Right lobe of liver (tissue), 6 donors: ENCODE measurements around the gene ARID5B. TPM values are rescaled to one million over a fixed set of nuclear protein-coding genes. Genes with fewer than 3 reads are reported as not detected.
"Not testable (repeated sequence)": the region's sequence is repeated elsewhere in the genome, so short reads cannot be mapped to it uniquely, and the experiment has no call there.

Experiments used
- ATAC-seq, 4 donors: fragments of 200-7000 bp; cut with Tn5 transposase; one replicate each; pipeline ENCODE4 v1.9.1; 2020; ENCODE audit warnings: mild to moderate bottlenecking in 4 of 4, moderate library complexity in 4 of 4
- DNase-seq, 3 donors: peaks; one replicate each; pipeline ENCODE4 v3.0.0-alpha.2; 2020
- H3K27ac ChIP-seq, 3 donors: fragments of 200-600 bp; one replicate each; pipeline ENCODE4 v1.8.0; 2022
- H3K27me3 ChIP-seq, 2 donors: fragments of 200-600 bp; one replicate each; pipeline ENCODE4 v1.8.0; 2022
- H3K36me3 ChIP-seq, 4 donors: fragments of 200-600 bp; sonication (generic) in 1 of 4; one replicate each; pipeline versions ENCODE4 v1.5.1 to v1.8.0; 2017 to 2022; ENCODE audit warnings: control low read depth in 1 of 4
- H3K4me1 ChIP-seq, 4 donors: fragments of 200-600 bp; sonication (generic) in 1 of 4; one replicate each; pipeline versions ENCODE4 v1.5.1 to v1.8.0; 2017 to 2022; ENCODE audit warnings: control low read depth in 1 of 4
- H3K4me3 ChIP-seq, 3 donors: fragments of 200-600 bp; one replicate each; pipeline ENCODE4 v1.8.0; 2022
- H3K9me3 ChIP-seq, 4 donors: fragments of 200-600 bp; sonication (generic) in 1 of 4; one replicate each; pipeline versions ENCODE4 v1.5.1 to v1.8.0; 2017 to 2022; ENCODE audit warnings: control low read depth in 1 of 4
- POLR2A ChIP-seq: fragments of 450-650 bp; IDR thresholded peaks from one replicate; pipeline ENCODE4 v1.6.1; 2017; ENCODE audit warnings: antibody characterized with exemption, mild to moderate bottlenecking
- WGBS: methylation state at CpG from one replicate; pipeline ENCODE4 v1.1.6; 2018; ENCODE audit warnings: low coverage, low lambda C conversion rate; ENCODE audit not compliant: insufficient coverage; ENCODE audit errors: missing lambda C conversion rate; 5-methylcytosine and 5-hydroxymethylcytosine counted together
- intact Hi-C, 2 donors: fragments of 100-400 bp; cut with DNase I; formaldehyde crosslinking; loops; one replicate each; pipeline versions ENCODE4 v1.11.2 to v1.14.1; 2022
- total RNA-seq, 6 experiments: library from RNA; depleted of rRNA in 2 of 6; stranded (reverse); fragments of >200 nt in 2 of 6; fragmentation: NEBNext Ultra II Directional in 3 of 6; extraction: Animal tissue kit (Norgen Biotek cat#: 25700) in 3 of 6; gene quantifications; one replicate each; pipeline versions ENCODE4 v1.1.0 to v1.2.4, GENCODE V29; 2016 to 2023
- TF ChIP-seq, protein P1 (sequence below), 4 donors: fragments of 200-600 bp in 3 of 4; fragments of 450-650 bp in 1 of 4; IDR thresholded peaks; one replicate each; pipeline versions ENCODE4 v1.5.1 to v1.8.0; 2016 to 2022; ENCODE audit warnings: antibody characterized with exemption in 4 of 4, mild to moderate bottlenecking in 2 of 4
- donor health status: DM: no; HTN: yes; CAD: no.
- donor health status: DM: no; HTN: no; CAD: no.
- donor health status: DM: no; HTN: no; CAD: no.
- donor health status: DM: no; HTN: yes; CAD: no.
- donor health status: DM: no; HTN: yes; CAD: no.

ARID5B gene
- total RNA-seq, 6 experiments from 2014 or later: 2.7 to 10.5 (median 5.3) TPM

DNA sequence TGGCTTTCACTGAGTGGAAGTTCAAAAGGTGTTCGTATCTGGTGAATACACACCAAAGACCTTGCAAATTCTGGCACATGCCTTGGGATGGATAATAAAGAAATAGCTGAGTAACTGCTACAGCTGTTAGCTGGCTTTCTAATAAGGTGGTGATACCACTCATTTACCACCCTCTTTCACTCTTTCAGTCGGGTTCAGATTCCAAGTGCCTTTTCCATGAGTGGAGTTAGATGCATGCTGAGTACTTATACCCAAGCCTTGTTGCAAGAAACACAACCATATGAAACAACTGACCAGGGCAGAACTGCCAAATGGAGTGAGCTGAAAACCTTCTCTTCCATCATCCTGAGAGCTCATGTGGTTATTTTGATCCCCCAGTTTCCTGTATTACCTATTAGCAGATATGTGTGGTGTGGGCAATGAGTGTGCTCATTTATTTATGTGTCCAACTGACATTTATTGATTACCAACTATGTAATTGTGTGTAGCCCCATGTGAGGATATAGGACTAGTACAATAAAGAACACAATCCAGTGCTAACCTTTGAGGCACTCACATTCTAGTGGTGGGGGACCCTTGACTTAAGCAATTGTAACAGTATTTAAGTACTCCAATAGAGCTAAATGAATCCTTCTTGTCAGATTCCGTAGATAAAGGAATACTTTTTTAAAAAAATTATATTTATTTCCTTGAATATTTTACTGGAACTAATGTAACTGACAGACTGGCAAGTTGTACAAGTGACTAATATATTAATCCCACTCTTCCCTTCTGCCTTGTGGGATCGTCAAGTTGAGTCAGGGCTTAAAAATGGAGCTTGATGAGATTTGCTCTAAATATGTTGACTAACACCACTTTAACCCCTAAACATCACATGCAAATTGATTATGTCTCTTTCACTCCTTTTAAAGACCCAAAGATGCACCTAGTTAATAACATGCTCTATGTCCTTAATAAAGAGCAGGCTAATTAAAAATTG is 124.7 kb downstream of the ARID5B start:
- Histone ChIP-seq H3K4me1 (peaks cover 0 to 14% (median 3%) of the 10 kb centered on the region in 4 donors), H3K27me3 (no peaks in the 10 kb centered on the region), H3K36me3 (no peaks in the 10 kb centered on the region), H3K9me3 (no peaks in the 10 kb centered on the region), H3K27ac (no peak overlapping the region), H3K4me3 (no peak overlapping the region)
- ATAC-seq (no peak), DNase-seq (no peak)
- intact Hi-C loops: no loop called here
- TF ChIP-seq, protein P1, sequence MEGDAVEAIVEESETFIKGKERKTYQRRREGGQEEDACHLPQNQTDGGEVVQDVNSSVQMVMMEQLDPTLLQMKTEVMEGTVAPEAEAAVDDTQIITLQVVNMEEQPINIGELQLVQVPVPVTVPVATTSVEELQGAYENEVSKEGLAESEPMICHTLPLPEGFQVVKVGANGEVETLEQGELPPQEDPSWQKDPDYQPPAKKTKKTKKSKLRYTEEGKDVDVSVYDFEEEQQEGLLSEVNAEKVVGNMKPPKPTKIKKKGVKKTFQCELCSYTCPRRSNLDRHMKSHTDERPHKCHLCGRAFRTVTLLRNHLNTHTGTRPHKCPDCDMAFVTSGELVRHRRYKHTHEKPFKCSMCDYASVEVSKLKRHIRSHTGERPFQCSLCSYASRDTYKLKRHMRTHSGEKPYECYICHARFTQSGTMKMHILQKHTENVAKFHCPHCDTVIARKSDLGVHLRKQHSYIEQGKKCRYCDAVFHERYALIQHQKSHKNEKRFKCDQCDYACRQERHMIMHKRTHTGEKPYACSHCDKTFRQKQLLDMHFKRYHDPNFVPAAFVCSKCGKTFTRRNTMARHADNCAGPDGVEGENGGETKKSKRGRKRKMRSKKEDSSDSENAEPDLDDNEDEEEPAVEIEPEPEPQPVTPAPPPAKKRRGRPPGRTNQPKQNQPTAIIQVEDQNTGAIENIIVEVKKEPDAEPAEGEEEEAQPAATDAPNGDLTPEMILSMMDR (IDR thresholded peaks at IDR 0.05): no peak
- TF ChIP-seq POLR2A: no peak
- 83% methylated on average over 4 of the region's 4 CpGs for WGBS

- peaks cover 0 to 6% (median 0%) of the 10 kb centered on the region in 4 donors for H3K4me1 ChIP-seq
- TF ChIP-seq, protein P1 (IDR thresholded peaks at IDR 0.05): no peak
- no peak for TF ChIP-seq POLR2A
- H3K36me3 ChIP-seq: peaks cover 0 to 1% (median 0%) of the 10 kb centered on the region in 4 donors
- intact Hi-C loops: no loop called here
- DNase-seq (no peak), ATAC-seq (no peak)
- H3K27me3 ChIP-seq: no peaks in the 10 kb centered on the region
- H3K9me3 ChIP-seq: no peaks in the 10 kb centered on the region
- no peak overlapping the region for H3K4me3 ChIP-seq
- no peak overlapping the region for H3K27ac ChIP-seq
- WGBS: 67% methylated on average over 5 of the region's 5 CpGs
Observed at GRCh38 chr10:62027841-62028501, 126.5 kb downstream of the ARID5B start.

- DNase-seq, ATAC-seq, H3K9me3 ChIP-seq, H3K27me3 ChIP-seq, intact Hi-C loops, H3K27ac ChIP-seq, H3K4me1 ChIP-seq, H3K4me3 ChIP-seq, H3K36me3 ChIP-seq: not testable (repeated sequence)
- WGBS: 75% methylated on average over 2 of the region's 5 CpGs
Observed at GRCh38 chr10:62028502-62028842, 127.0 kb downstream of the ARID5B start.

GRCh38 chr10:62029401-62029800 is 127.9 kb downstream of the ARID5B start:
- peaks cover 0 to 1% (median 0%) of the 10 kb centered on the region in 4 donors for H3K36me3 ChIP-seq
- intact Hi-C loops: no loop called here
- no peak for TF ChIP-seq POLR2A
- TF ChIP-seq, protein P1 (IDR thresholded peaks at IDR 0.05): no peak
- H3K4me1 ChIP-seq: no peaks in the 10 kb centered on the region
- no peaks in the 10 kb centered on the region for H3K27me3 ChIP-seq
- H3K27ac ChIP-seq: no peak overlapping the region
- 92% methylated on average over 2 of the region's 2 CpGs for WGBS
- DNase-seq (no peak), ATAC-seq (no peak)
- no peaks in the 10 kb centered on the region for H3K9me3 ChIP-seq
- H3K4me3 ChIP-seq: no peak overlapping the region

- peaks cover 0 to 1% (median 0%) of the 10 kb centered on the region in 4 donors for H3K36me3 ChIP-seq
- no peak for DNase-seq
- TF ChIP-seq, protein P1 (IDR thresholded peaks at IDR 0.05): no peak
- no peak for TF ChIP-seq POLR2A
- H3K9me3 ChIP-seq: no peaks in the 10 kb centered on the region
- H3K27ac ChIP-seq: no peak overlapping the region
- intact Hi-C loops: loop anchor here (10.0 kb wide), 1 partner anchor 223 kb away; no protein-coding TSS in a partner anchor
- H3K4me1 ChIP-seq: no peaks in the 10 kb centered on the region
- WGBS: 67% methylated on average over 2 of the region's 2 CpGs
- ATAC-seq: no peak
- no peak overlapping the region for H3K4me3 ChIP-seq
- H3K27me3 ChIP-seq: no peaks in the 10 kb centered on the region
Observed at GRCh38 chr10:62031507-62031906, 130.0 kb downstream of the ARID5B start.
